ENCODE data around the gene PIMREG.

PIMREG gene

DNA sequence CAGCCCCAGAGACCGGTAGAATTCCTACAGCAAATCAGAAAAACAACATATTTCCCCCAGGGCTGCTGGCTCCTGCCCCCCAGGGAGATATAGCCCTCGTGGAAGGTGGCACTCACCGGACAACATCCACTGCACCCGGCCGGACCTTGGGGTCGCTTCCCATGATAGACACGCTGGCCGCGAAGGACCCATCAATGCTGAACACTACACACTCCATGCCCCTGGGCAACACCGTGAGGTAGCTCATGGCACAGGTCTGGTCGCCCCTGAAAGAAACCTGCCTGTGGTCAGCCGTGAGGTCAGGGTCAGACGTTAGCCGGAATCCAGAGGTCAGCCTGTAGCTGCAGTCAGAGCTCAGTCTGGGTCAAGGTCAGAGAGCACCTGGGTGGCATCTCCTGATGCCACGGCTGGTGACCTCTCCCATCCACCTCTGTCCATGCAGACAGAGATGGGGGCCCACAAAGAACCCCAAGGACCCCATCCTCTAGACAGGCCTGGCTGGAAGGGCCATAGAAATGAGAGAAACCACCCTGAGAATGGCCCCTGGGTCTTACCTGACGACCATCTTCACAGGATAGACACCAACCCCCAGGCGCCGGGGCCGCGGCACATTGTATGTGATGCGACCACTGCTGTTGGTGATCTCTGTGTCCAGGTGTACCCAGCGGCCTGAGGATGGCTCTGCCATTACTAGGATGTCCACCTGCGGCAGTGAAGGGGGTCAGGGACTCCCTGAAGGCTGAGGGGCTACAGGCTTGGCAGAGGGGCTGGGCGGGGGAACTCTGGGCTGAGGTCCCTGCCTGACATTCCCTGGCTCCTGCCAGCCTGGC is 19.6 kb downstream of the PIMREG start:
- ATAC-seq (ENCODE audit: low read depth) (no peak), DNase-seq (ENCODE audit: low spot score) (no peak)
- TF ChIP-seq CTCF (IDR thresholded peaks at IDR 0.05; ENCODE audit: poor library complexity, severe bottlenecking): no peak
- no peaks in the 10 kb centered on the region for H3K9me3 ChIP-seq (ENCODE audit: severe bottlenecking)
- no peaks in the 10 kb centered on the region for H3K27me3 ChIP-seq (ENCODE audit: insufficient read depth, poor library complexity, severe bottlenecking)
- H3K36me3 ChIP-seq (ENCODE audit: low read depth): peaks cover 10% of the 10 kb centered on the region; the same call in 1 of the 2 replicates
- no peaks in the 10 kb centered on the region for H3K4me1 ChIP-seq (ENCODE audit: insufficient read depth, poor library complexity, severe bottlenecking)
- no peak overlapping the region for H3K4me3 ChIP-seq (ENCODE audit: severe bottlenecking)
- no peak overlapping the region for H3K27ac ChIP-seq (ENCODE audit: poor library complexity, severe bottlenecking)

DNA sequence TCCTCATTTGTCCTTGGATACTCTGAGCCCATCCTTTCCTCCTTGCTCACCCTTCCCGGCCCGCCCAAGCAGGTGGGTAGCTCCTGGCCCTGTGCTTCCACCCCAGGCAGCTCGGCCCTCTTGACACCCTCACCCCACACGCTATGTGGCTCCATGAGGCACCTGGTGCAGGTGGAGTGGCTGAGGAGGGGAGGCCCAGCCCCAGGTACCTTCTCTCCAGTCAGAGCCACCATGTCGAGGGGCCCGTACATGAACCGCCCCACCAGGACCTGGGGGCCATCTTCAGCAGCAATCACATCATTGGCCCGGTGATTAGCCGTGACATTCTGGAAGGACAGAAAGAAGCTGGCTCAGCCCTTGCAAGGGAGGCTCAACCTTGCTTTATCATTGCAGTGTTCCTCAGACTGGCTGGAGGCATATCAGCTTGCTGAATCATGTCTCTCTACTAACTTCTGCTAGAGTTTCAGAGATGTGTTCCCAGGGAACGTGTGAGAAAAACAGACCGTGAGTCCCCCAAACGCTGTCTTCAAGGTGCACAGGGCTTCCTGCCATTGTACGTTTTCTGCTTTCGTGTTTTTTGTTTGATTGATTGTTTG is 20.3 kb downstream of the PIMREG start:
- H3K27me3 ChIP-seq (ENCODE audit: insufficient read depth, poor library complexity, severe bottlenecking): no peaks in the 10 kb centered on the region
- H3K4me3 ChIP-seq (ENCODE audit: severe bottlenecking): no peak overlapping the region
- no peak overlapping the region for H3K27ac ChIP-seq (ENCODE audit: poor library complexity, severe bottlenecking)
- no peaks in the 10 kb centered on the region for H3K9me3 ChIP-seq (ENCODE audit: severe bottlenecking)
- peaks cover 10% of the 10 kb centered on the region; the same call in 1 of the 2 replicates for H3K36me3 ChIP-seq (ENCODE audit: low read depth)
- DNase-seq (ENCODE audit: low spot score) (no peak), ATAC-seq (ENCODE audit: low read depth) (no peak)
- TF ChIP-seq CTCF (IDR thresholded peaks at IDR 0.05; ENCODE audit: poor library complexity, severe bottlenecking): no peak
- H3K4me1 ChIP-seq (ENCODE audit: insufficient read depth, poor library complexity, severe bottlenecking): no peaks in the 10 kb centered on the region

GRCh38 chr17:6465206-6466003 is 21.1 kb downstream of the PIMREG start:
- no peak overlapping the region for H3K4me3 ChIP-seq (ENCODE audit: severe bottlenecking)
- DNase-seq (ENCODE audit: low spot score) (no peak), ATAC-seq (ENCODE audit: low read depth) (no peak)
- H3K27me3 ChIP-seq (ENCODE audit: insufficient read depth, poor library complexity, severe bottlenecking): no peaks in the 10 kb centered on the region
- H3K36me3 ChIP-seq (ENCODE audit: low read depth): peaks cover 8% of the 10 kb centered on the region; the same call in 1 of the 2 replicates
- TF ChIP-seq CTCF (IDR thresholded peaks at IDR 0.05; ENCODE audit: poor library complexity, severe bottlenecking): no peak
- no peaks in the 10 kb centered on the region for H3K9me3 ChIP-seq (ENCODE audit: severe bottlenecking)
- H3K4me1 ChIP-seq (ENCODE audit: insufficient read depth, poor library complexity, severe bottlenecking): no peaks in the 10 kb centered on the region
- no peak overlapping the region for H3K27ac ChIP-seq (ENCODE audit: poor library complexity, severe bottlenecking)

DNA sequence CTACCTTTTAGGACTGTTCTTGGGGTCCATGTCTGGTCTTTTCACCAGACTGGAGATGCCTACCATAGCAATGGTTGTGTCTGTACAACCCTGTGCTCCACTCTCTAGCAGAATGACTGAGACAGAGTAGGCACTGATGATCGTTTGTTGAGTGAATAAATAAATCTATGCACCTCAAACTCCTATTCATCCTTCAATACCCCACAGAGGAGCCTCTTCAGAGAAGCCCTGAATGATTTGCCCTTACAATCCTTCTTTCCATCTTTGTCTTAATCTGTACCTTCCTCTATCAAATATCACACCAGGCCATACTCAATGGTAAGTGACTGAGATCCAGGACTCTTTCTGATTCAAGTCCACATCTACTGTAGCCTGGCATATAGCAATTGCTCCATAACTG is 23.3 kb downstream of the PIMREG start:
- peaks cover 10% of the 10 kb centered on the region for H3K4me1 ChIP-seq (ENCODE audit: insufficient read depth, poor library complexity, severe bottlenecking)
- no peaks in the 10 kb centered on the region for H3K9me3 ChIP-seq (ENCODE audit: severe bottlenecking)
- TF ChIP-seq CTCF (IDR thresholded peaks at IDR 0.05; ENCODE audit: poor library complexity, severe bottlenecking): no peak
- H3K27ac ChIP-seq (ENCODE audit: poor library complexity, severe bottlenecking): no peak overlapping the region
- no peak for ATAC-seq (ENCODE audit: low read depth)
- no peak for DNase-seq (ENCODE audit: low spot score)
- no peaks in the 10 kb centered on the region for H3K36me3 ChIP-seq (ENCODE audit: low read depth)
- no peak overlapping the region for H3K4me3 ChIP-seq (ENCODE audit: severe bottlenecking)
- no peaks in the 10 kb centered on the region for H3K27me3 ChIP-seq (ENCODE audit: insufficient read depth, poor library complexity, severe bottlenecking)

Data from RWPE2 (cell line).